ENCODE results near the gene CYSLTR2. TPM values are rescaled to one million over a fixed set of nuclear protein-coding genes. Genes with fewer than 3 reads are reported as not detected.

CYSLTR2 gene
- total RNA-seq, 1 experiment from 2014 or later = not detected

- Mint-ChIP-seq H3K9me3 (ENCODE audit: low read depth, unreplicated experiment) (peaks cover 2% of the 10 kb centered on the region), H3K27me3 (ENCODE audit: unreplicated experiment) (no peaks in the 10 kb centered on the region), H3K4me3 (ENCODE audit: low read depth, unreplicated experiment) (no peak overlapping the region), H3K36me3 (ENCODE audit: insufficient read depth, unreplicated experiment) (no peaks in the 10 kb centered on the region), H3K4me1 (ENCODE audit: low read depth, unreplicated experiment) (peaks cover 32% of the 10 kb centered on the region), H3K27ac (ENCODE audit: unreplicated experiment) (no peak overlapping the region)
- DNase-seq = no peak
- BruUV-seq (replicated peaks) = no TSS peak
- CTCF ChIA-PET = no interaction called here
- intact Hi-C loops (cut with micrococcal nuclease; ENCODE audit: unreplicated experiment) = loop anchor here (2.0 kb wide), 1 partner anchor 61 kb away; no protein-coding TSS in a partner anchor
- no peak for TF ChIP-seq CTCF (IDR thresholded peaks at IDR 0.05; ENCODE audit: unreplicated experiment)
Measured at GRCh38 chr13:48624016-48624415, 29.7 kb upstream of the CYSLTR2 start.

DNA sequence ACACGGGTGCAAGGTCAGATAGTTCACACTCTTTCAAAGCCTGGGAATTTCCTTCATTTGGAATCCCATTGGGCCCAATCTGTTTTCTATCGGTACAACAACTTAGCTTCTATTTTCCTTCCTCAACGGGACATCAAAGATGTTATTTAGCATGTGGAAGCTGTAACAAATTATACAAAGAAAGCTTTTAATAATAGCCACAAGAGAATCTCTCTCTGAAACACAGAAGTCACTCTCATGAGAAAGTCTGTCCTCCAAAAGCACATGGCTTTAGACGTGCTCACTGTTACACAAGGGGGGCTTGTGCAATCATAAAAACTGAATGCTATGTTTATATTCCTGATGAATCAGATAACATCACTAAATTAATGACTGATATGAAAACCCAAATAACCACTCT is 28.9 kb upstream of the CYSLTR2 start:
- no peak for DNase-seq
- peaks cover 40% of the 10 kb centered on the region for H3K4me1 Mint-ChIP-seq (ENCODE audit: low read depth, unreplicated experiment)
- no TSS peak for BruUV-seq (replicated peaks)
- H3K4me3 Mint-ChIP-seq (ENCODE audit: low read depth, unreplicated experiment) = no peak overlapping the region
- peaks cover 6% of the 10 kb centered on the region for H3K9me3 Mint-ChIP-seq (ENCODE audit: low read depth, unreplicated experiment)
- no peak for TF ChIP-seq CTCF (IDR thresholded peaks at IDR 0.05; ENCODE audit: unreplicated experiment)
- no peaks in the 10 kb centered on the region for H3K36me3 Mint-ChIP-seq (ENCODE audit: insufficient read depth, unreplicated experiment)
- H3K27ac Mint-ChIP-seq (ENCODE audit: unreplicated experiment) = no peak overlapping the region
- CTCF ChIA-PET = no interaction called here
- no peaks in the 10 kb centered on the region for H3K27me3 Mint-ChIP-seq (ENCODE audit: unreplicated experiment)
- intact Hi-C loops (cut with micrococcal nuclease; ENCODE audit: unreplicated experiment) = loop anchor here (2.0 kb wide), 1 partner anchor 60 kb away; no protein-coding TSS in a partner anchor

- CTCF ChIA-PET = interaction anchor here (1.4 kb wide), 1 partner anchor 25 kb away, joined by 3 read pairs; no protein-coding TSS in a partner anchor
- intact Hi-C loops (cut with micrococcal nuclease; ENCODE audit: unreplicated experiment) = loop anchor here (2.0 kb wide), 1 partner anchor 59 kb away; no protein-coding TSS in a partner anchor
- no peak overlapping the region for H3K27ac Mint-ChIP-seq (ENCODE audit: unreplicated experiment)
- no peak overlapping the region for H3K4me3 Mint-ChIP-seq (ENCODE audit: low read depth, unreplicated experiment)
- no TSS peak for BruUV-seq (replicated peaks)
- peaks cover 6% of the 10 kb centered on the region for H3K9me3 Mint-ChIP-seq (ENCODE audit: low read depth, unreplicated experiment)
- H3K4me1 Mint-ChIP-seq (ENCODE audit: low read depth, unreplicated experiment) = peaks cover 40% of the 10 kb centered on the region
- no peak for DNase-seq
- no peaks in the 10 kb centered on the region for H3K27me3 Mint-ChIP-seq (ENCODE audit: unreplicated experiment)
- TF ChIP-seq CTCF (IDR thresholded peaks at IDR 0.05; ENCODE audit: unreplicated experiment) = no peak
- H3K36me3 Mint-ChIP-seq (ENCODE audit: insufficient read depth, unreplicated experiment) = no peaks in the 10 kb centered on the region
Measured at GRCh38 chr13:48625413-48626076, 28.2 kb upstream of the CYSLTR2 start.

- Mint-ChIP-seq H3K4me1 (ENCODE audit: low read depth, unreplicated experiment) (peaks cover 40% of the 10 kb centered on the region), H3K27ac (ENCODE audit: unreplicated experiment) (no peak overlapping the region), H3K27me3 (ENCODE audit: unreplicated experiment) (no peaks in the 10 kb centered on the region), H3K36me3 (ENCODE audit: insufficient read depth, unreplicated experiment) (no peaks in the 10 kb centered on the region), H3K4me3 (ENCODE audit: low read depth, unreplicated experiment) (no peak overlapping the region), H3K9me3 (ENCODE audit: low read depth, unreplicated experiment) (peaks cover 6% of the 10 kb centered on the region)
- no peak for DNase-seq
- no TSS peak for BruUV-seq (replicated peaks)
- no peak for TF ChIP-seq CTCF (IDR thresholded peaks at IDR 0.05; ENCODE audit: unreplicated experiment)
- CTCF ChIA-PET = interaction anchor here (1.4 kb wide), 1 partner anchor 26 kb away, joined by 3 read pairs; no protein-coding TSS in a partner anchor
- intact Hi-C loops (cut with micrococcal nuclease; ENCODE audit: unreplicated experiment) = no loop called here
Measured at GRCh38 chr13:48626077-48626449, 27.7 kb upstream of the CYSLTR2 start.

Measured in Calu3 (cell line).